GM23248 (cell line): Measurements from ENCODE around the gene ADCK2. TPM values are rescaled to one million over a fixed set of nuclear protein-coding genes. Genes with fewer than 3 reads are reported as not detected.

ENCODE experiments used
- DNase-seq: peaks from one replicate; pipeline ENCODE4 v3.0.0-alpha.2; 2015
- H2AFZ ChIP-seq: fragments of 200-600 bp; sonication (generic); 2 replicates; pipeline ENCODE4 v1.6.1; 2016; ENCODE audit warnings: antibody characterized with exemption
- H3F3A ChIP-seq: fragments of 200-600 bp; sonication (generic); 2 replicates; pipeline ENCODE4 v1.6.1; 2016; ENCODE audit warnings: mild to moderate bottlenecking, antibody characterized with exemption, mixed run types; ENCODE audit not compliant: insufficient read depth
- H3K27ac ChIP-seq: fragments of 200-600 bp; sonication (generic); 2 replicates; pipeline ENCODE4 v1.5.1; 2016; ENCODE audit warnings: mild to moderate bottlenecking
- H3K27me3 ChIP-seq: fragments of 200-600 bp; sonication (generic); replicated peaks from 2 replicates; pipeline ENCODE4 v1.6.1; 2016; ENCODE audit warnings: mild to moderate bottlenecking; ENCODE audit not compliant: insufficient read depth
- H3K36me3 ChIP-seq: fragments of 200-600 bp; sonication (generic); 2 replicates; pipeline ENCODE4 v1.6.1; 2016; ENCODE audit warnings: low read depth, mild to moderate bottlenecking
- H3K4me1 ChIP-seq: fragments of 200-600 bp; sonication (generic); 2 replicates; pipeline ENCODE4 v1.6.1; 2016; ENCODE audit warnings: mild to moderate bottlenecking; ENCODE audit not compliant: insufficient read depth
- H3K4me2 ChIP-seq: fragments of 200-600 bp; sonication (generic); one replicate; pipeline ENCODE4 v1.6.1; 2016; ENCODE audit warnings: mild to moderate bottlenecking; ENCODE audit not compliant: unreplicated experiment
- H3K4me3 ChIP-seq: fragments of 200-600 bp; sonication (generic); 2 replicates; pipeline ENCODE4 v1.5.1; 2016; ENCODE audit warnings: mild to moderate bottlenecking
- H3K79me2 ChIP-seq: fragments of 200-600 bp; sonication (generic); 2 replicates; pipeline ENCODE4 v1.6.1; 2016; ENCODE audit warnings: mild to moderate bottlenecking; ENCODE audit not compliant: insufficient read depth
- H3K9ac ChIP-seq: fragments of 200-600 bp; sonication (generic); 2 replicates; pipeline ENCODE4 v1.6.1; 2016; ENCODE audit warnings: mild to moderate bottlenecking
- H3K9me2 ChIP-seq: fragments of 200-600 bp; sonication (generic); 2 replicates; pipeline ENCODE4 v1.6.1; 2016; ENCODE audit warnings: mixed run types, mild to moderate bottlenecking, moderate library complexity; ENCODE audit not compliant: insufficient read depth
- H3K9me3 ChIP-seq: fragments of 200-600 bp; sonication (generic); one replicate; pipeline ENCODE4 v1.6.1; 2017; ENCODE audit warnings: low read depth
- H4K20me1 ChIP-seq: fragments of 200-600 bp; sonication (generic); 2 replicates; pipeline ENCODE4 v1.6.0; 2016; ENCODE audit not compliant: insufficient read depth
- EZH2 ChIP-seq: fragments of 200-600 bp; sonication (generic); IDR thresholded peaks from 2 replicates; pipeline ENCODE4 v1.6.1; 2018; ENCODE audit warnings: antibody characterized with exemption, mild to moderate bottlenecking; ENCODE audit not compliant: insufficient read depth, poor library complexity, severe bottlenecking
- EZH2phosphoT487 ChIP-seq: fragments of 200-600 bp; sonication (generic); IDR thresholded peaks from 2 replicates; pipeline ENCODE4 v1.6.1; 2018; ENCODE audit warnings: antibody characterized with exemption, moderate library complexity, mild to moderate bottlenecking, low read depth; ENCODE audit not compliant: insufficient read depth
- WGBS, 2 experiments: methylation state at CpG; one replicate each; pipeline ENCODE4 v1.1.6; 2015 to 2017; ENCODE audit warnings: low lambda C conversion rate in 2 of 2, low coverage in 1 of 2; ENCODE audit errors: missing lambda C conversion rate in 2 of 2; 5-methylcytosine and 5-hydroxymethylcytosine counted together
- in situ Hi-C: fragments of 300-500 bp; cut with MboI; formaldehyde crosslinking; loops from 2 replicates; pipeline ENCODE4 v1.15.0; 2020
- polyA plus RNA-seq: library from polyadenylated mRNA; unstranded; fragments of >200 nt; fragmentation: Nextera tagmentation; extraction: Ambion mirVana; gene quantifications from 2 replicates; pipeline ENCODE4 v1.2.1, GENCODE V29; 2016
- total RNA-seq: library from RNA; depleted of rRNA; stranded (reverse); fragments of >200 nt; shearing (Covaris generic); gene quantifications from 2 replicates; pipeline ENCODE4 v1.2.3, GENCODE V29; 2014

Gene ADCK2
- total and polyA plus RNA-seq, 2 experiments from 2014 or later = 10.0 to 27.1 TPM

- H4K20me1 ChIP-seq = no peaks in the 10 kb centered on the region
- H3F3A ChIP-seq = peaks cover 12% of the 10 kb centered on the region; the same call in 1 of the 2 replicates
- no peak overlapping the region for H3K4me3 ChIP-seq
- peaks cover 12% of the 10 kb centered on the region for H3K4me1 ChIP-seq
- no peak for DNase-seq
- no peaks in the 10 kb centered on the region for H3K9me2 ChIP-seq
- H3K27ac ChIP-seq = no peak overlapping the region
- H3K79me2 ChIP-seq = no peaks in the 10 kb centered on the region
- no peak overlapping the region for H3K4me2 ChIP-seq
- H2AFZ ChIP-seq = no peak overlapping the region
- H3K9me3 ChIP-seq = no peaks in the 10 kb centered on the region
- H3K27me3 ChIP-seq = no peaks in the 10 kb centered on the region
- no peak for TF ChIP-seq EZH2
- WGBS, 2 experiments = 80 to 81% methylated on average over 11 to 15 of the region's 15 CpGs
- in situ Hi-C loops = no loop called here
- H3K36me3 ChIP-seq = no peaks in the 10 kb centered on the region
- H3K9ac ChIP-seq = no peak overlapping the region
Observed at GRCh38 chr7:140671966-140672365, 779 bp upstream of the ADCK2 start.

- in situ Hi-C loops = no loop called here
- peak; percentile 59 for DNase-seq
- peak overlapping the region; percentile 80 for H3K4me3 ChIP-seq
- H3K79me2 ChIP-seq = no peaks in the 10 kb centered on the region
- H3F3A ChIP-seq = peaks cover 12% of the 10 kb centered on the region; the same call in 1 of the 2 replicates
- peaks cover 12% of the 10 kb centered on the region for H3K4me1 ChIP-seq
- peak overlapping the region; percentile 74 for H3K9ac ChIP-seq
- H3K4me2 ChIP-seq = peak overlapping the region; percentile 89
- H3K27me3 ChIP-seq = no peaks in the 10 kb centered on the region
- 0 to 1% methylated on average over 27 to 44 of the region's 72 CpGs for WGBS, 2 experiments
- H4K20me1 ChIP-seq = no peaks in the 10 kb centered on the region
- H3K9me3 ChIP-seq = no peaks in the 10 kb centered on the region
- TF ChIP-seq EZH2phosphoT487 = no peak
- no peak for TF ChIP-seq EZH2
- no peaks in the 10 kb centered on the region for H3K36me3 ChIP-seq
- H2AFZ ChIP-seq = peak overlapping the region; percentile 94
- no peaks in the 10 kb centered on the region for H3K9me2 ChIP-seq
- H3K27ac ChIP-seq = no peak overlapping the region
Observed at GRCh38 chr7:140673063-140673773, 473 bp downstream of the ADCK2 start.

- Histone ChIP-seq H3K27ac (no peak overlapping the region), H3K36me3 (no peaks in the 10 kb centered on the region), H2AFZ (peak overlapping the region; percentile 94), H3K4me2 (peak overlapping the region; percentile 89), H4K20me1 (no peaks in the 10 kb centered on the region), H3K4me3 (peak overlapping the region; percentile 80), H3K9ac (peak overlapping the region; percentile 74), H3K79me2 (no peaks in the 10 kb centered on the region), H3K9me2 (no peaks in the 10 kb centered on the region), H3K9me3 (no peaks in the 10 kb centered on the region), H3K4me1 (peaks cover 12% of the 10 kb centered on the region), H3F3A (peaks cover 12% of the 10 kb centered on the region; the same call in 1 of the 2 replicates), H3K27me3 (no peaks in the 10 kb centered on the region)
- WGBS, 2 experiments = 26 to 30% methylated on average over 18 of the region's 18 CpGs
- DNase-seq = no peak
- in situ Hi-C loops = no loop called here
- TF ChIP-seq EZH2phosphoT487 = no peak
- no peak for TF ChIP-seq EZH2
Observed at GRCh38 chr7:140673774-140674155, 1.0 kb downstream of the ADCK2 start.

GRCh38 chr7:140674356-140674800, 1.6 kb downstream of the ADCK2 start:
- Histone ChIP-seq H3F3A (peaks cover 12% of the 10 kb centered on the region; the same call in 1 of the 2 replicates), H3K27ac (no peak overlapping the region), H3K4me2 (peak overlapping the region; percentile 89), H3K9ac (no peak overlapping the region), H3K4me1 (peaks cover 12% of the 10 kb centered on the region), H3K79me2 (no peaks in the 10 kb centered on the region), H4K20me1 (no peaks in the 10 kb centered on the region), H3K9me2 (no peaks in the 10 kb centered on the region), H2AFZ (no peak overlapping the region), H3K36me3 (no peaks in the 10 kb centered on the region), H3K4me3 (no peak overlapping the region), H3K27me3 (no peaks in the 10 kb centered on the region), H3K9me3 (no peaks in the 10 kb centered on the region)
- in situ Hi-C loops = no loop called here
- WGBS, 2 experiments = 76 to 82% methylated on average over 5 of the region's 5 CpGs
- no peak for TF ChIP-seq EZH2
- TF ChIP-seq EZH2phosphoT487 = no peak
- DNase-seq = no peak
